Calu3 (cell line): Measurements from ENCODE around the gene AQR. TPM values are rescaled to one million over a fixed set of nuclear protein-coding genes. Genes with fewer than 3 reads are reported as not detected.

ENCODE experiments used
- BruUV-seq: library from RNA; stranded (reverse); fragments of 400-500 nt; replicated peaks from 2 replicates; lab custom pipeline; 2021; lab: Mats Ljungman, UMichigan
- CTCF ChIA-PET: fragments of 300-600 bp; sonication (Branson Sonifier 250); formaldehyde crosslinking; loops from one replicate; lab custom pipeline; 2022; ENCODE audit warnings: antibody characterized with exemption; lab: Charles Lee
- DNase-seq: peaks from one replicate; pipeline ENCODE4 v3.0.0; 2022
- H3K27ac Mint-ChIP-seq: one replicate; pipeline ENCODE4 v1.8.0; 2022; ENCODE audit warnings: mixed read lengths; ENCODE audit not compliant: unreplicated experiment
- H3K27me3 Mint-ChIP-seq: one replicate; pipeline ENCODE4 v1.8.0; 2022; ENCODE audit warnings: mixed read lengths; ENCODE audit not compliant: unreplicated experiment
- H3K36me3 Mint-ChIP-seq: one replicate; pipeline ENCODE4 v1.8.0; 2022; ENCODE audit warnings: mild to moderate bottlenecking, moderate library complexity, mixed read lengths; ENCODE audit not compliant: insufficient read depth, unreplicated experiment
- H3K4me1 Mint-ChIP-seq: one replicate; pipeline ENCODE4 v1.8.0; 2022; ENCODE audit warnings: mild to moderate bottlenecking, low read depth, mixed read lengths; ENCODE audit not compliant: unreplicated experiment
- H3K4me3 Mint-ChIP-seq: one replicate; pipeline ENCODE4 v1.8.0; 2022; ENCODE audit warnings: mild to moderate bottlenecking, low read depth, moderate library complexity, mixed read lengths; ENCODE audit not compliant: unreplicated experiment
- H3K9me3 Mint-ChIP-seq: one replicate; pipeline ENCODE4 v1.8.0; 2022; ENCODE audit warnings: low read depth, mixed read lengths; ENCODE audit not compliant: unreplicated experiment
- intact Hi-C: fragments of 100-400 bp; cut with micrococcal nuclease; formaldehyde crosslinking; loops from one replicate; pipeline ENCODE4 v1.10.0; 2022; ENCODE audit not compliant: unreplicated experiment
- total RNA-seq: library from RNA; stranded (reverse); gene quantifications from 2 replicates; pipeline ENCODE4 v1.2.3, GENCODE V29; 2022
- TF ChIP-seq, protein P1 (sequence below): fragments of 200-600 bp; IDR thresholded peaks from one replicate; pipeline ENCODE4 v1.8.0; 2022; ENCODE audit warnings: antibody characterized with exemption; ENCODE audit not compliant: unreplicated experiment

AQR gene
- total RNA-seq, 1 experiment from 2014 or later, result 14.7 TPM

DNA sequence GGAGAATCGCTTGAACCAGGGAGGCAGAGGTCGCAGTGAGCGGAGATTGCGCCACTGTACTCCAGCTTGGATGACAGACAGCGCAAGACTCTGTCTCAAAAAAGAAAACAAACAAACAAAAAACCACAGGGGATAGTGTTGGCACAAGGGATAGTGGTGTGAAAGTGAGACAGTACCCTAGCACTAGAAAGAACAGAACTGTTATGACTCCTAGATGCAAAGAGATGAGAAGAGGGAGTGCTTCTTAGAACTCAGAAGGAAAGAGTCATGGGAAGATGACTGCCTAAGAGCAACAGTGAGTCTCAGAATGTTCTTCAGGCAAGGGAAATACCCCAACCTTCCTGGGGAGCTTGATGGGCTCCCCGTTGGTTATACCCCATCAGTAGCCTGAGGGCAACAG lies 36.4 kb upstream of the AQR start:
- no peak for DNase-seq
- no peaks in the 10 kb centered on the region for H3K4me1 Mint-ChIP-seq
- no peak overlapping the region for H3K4me3 Mint-ChIP-seq
- CTCF ChIA-PET, result no interaction called here
- H3K27me3 Mint-ChIP-seq, result no peaks in the 10 kb centered on the region
- BruUV-seq, result no TSS peak
- intact Hi-C loops, result no loop called here
- H3K9me3 Mint-ChIP-seq, result no peaks in the 10 kb centered on the region
- no peaks in the 10 kb centered on the region for H3K36me3 Mint-ChIP-seq
- TF ChIP-seq, protein P1, sequence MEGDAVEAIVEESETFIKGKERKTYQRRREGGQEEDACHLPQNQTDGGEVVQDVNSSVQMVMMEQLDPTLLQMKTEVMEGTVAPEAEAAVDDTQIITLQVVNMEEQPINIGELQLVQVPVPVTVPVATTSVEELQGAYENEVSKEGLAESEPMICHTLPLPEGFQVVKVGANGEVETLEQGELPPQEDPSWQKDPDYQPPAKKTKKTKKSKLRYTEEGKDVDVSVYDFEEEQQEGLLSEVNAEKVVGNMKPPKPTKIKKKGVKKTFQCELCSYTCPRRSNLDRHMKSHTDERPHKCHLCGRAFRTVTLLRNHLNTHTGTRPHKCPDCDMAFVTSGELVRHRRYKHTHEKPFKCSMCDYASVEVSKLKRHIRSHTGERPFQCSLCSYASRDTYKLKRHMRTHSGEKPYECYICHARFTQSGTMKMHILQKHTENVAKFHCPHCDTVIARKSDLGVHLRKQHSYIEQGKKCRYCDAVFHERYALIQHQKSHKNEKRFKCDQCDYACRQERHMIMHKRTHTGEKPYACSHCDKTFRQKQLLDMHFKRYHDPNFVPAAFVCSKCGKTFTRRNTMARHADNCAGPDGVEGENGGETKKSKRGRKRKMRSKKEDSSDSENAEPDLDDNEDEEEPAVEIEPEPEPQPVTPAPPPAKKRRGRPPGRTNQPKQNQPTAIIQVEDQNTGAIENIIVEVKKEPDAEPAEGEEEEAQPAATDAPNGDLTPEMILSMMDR, result no peak
- H3K27ac Mint-ChIP-seq, result no peak overlapping the region

DNA sequence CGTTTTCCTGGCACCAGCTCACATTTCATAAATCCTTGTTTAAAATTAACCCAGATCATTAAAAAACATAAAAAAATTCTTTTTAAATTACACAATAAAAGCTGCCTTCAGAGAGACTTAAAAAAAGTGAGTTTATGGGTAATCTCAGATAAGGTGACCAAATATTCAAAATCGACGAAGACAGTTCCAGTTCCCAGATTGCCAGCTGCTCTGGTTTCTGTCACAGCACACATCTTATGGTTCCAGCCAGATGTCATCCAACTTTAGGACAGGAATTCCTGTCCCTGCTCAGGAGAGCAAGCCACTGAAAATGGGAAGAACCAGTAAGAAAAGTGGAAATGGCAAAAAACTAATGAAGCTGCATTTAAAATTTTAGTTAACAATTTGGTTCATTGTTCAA lies 34.4 kb upstream of the AQR start:
- intact Hi-C loops, result no loop called here
- Mint-ChIP-seq H3K4me3 (no peak overlapping the region), H3K4me1 (no peaks in the 10 kb centered on the region), H3K27me3 (no peaks in the 10 kb centered on the region), H3K27ac (no peak overlapping the region), H3K9me3 (no peaks in the 10 kb centered on the region), H3K36me3 (no peaks in the 10 kb centered on the region)
- DNase-seq, result no peak
- BruUV-seq, result no TSS peak
- TF ChIP-seq, protein P1, result no peak
- CTCF ChIA-PET, result no interaction called here

DNA sequence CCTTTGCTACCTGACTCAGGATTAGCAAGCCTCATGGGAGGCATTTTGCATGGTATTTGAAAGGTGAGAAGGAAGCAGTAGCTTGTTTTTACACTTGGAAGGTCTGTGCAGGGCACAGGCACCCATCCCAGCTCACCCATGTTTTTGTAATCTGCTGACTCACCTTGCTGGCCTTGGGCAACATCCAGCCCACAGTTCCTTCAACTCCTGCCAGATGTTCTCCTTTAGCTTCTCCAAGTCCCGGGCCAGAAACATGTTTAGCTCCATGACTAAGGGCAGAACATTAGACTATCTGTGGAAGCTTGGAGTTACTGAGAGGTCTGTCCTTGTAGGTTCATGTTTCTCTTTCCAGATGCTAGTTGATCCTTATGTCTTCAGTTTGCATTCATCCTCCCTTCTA lies 31.0 kb upstream of the AQR start:
- H3K9me3 Mint-ChIP-seq, result no peaks in the 10 kb centered on the region
- BruUV-seq, result no TSS peak
- CTCF ChIA-PET, result no interaction called here
- no peaks in the 10 kb centered on the region for H3K36me3 Mint-ChIP-seq
- TF ChIP-seq, protein P1, result no peak
- no peak for DNase-seq
- no peak overlapping the region for H3K4me3 Mint-ChIP-seq
- H3K27ac Mint-ChIP-seq, result no peak overlapping the region
- no peaks in the 10 kb centered on the region for H3K4me1 Mint-ChIP-seq
- H3K27me3 Mint-ChIP-seq, result no peaks in the 10 kb centered on the region
- intact Hi-C loops, result no loop called here

DNA sequence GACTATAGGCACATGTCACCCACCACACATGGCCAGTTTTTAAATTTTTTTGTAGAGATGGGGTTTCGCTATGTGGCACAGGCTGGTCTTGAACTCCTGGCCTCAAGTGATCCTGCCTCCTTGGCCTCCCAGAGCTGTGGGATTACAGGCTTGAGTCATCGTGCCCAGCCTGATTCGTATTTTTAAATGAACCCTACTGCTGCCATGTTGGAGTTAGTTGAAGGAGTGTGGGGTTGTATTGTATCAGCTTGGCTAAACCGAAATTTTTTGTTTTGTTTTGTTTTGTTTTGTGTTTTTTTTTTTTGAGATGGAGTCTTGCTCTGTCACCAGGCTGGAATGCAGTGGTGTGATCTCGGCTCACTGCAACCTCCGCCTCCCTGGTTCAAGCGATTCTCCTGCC lies 30.4 kb upstream of the AQR start:
- CTCF ChIA-PET, result no interaction called here
- Mint-ChIP-seq H3K27me3 (no peaks in the 10 kb centered on the region), H3K36me3 (no peaks in the 10 kb centered on the region), H3K9me3 (no peaks in the 10 kb centered on the region), H3K27ac (no peak overlapping the region), H3K4me3 (no peak overlapping the region), H3K4me1 (no peaks in the 10 kb centered on the region)
- BruUV-seq, result no TSS peak
- DNase-seq, result no peak
- intact Hi-C loops, result no loop called here
- TF ChIP-seq, protein P1, result no peak
